Measurements from ENCODE around the gene SMIM1. TPM values are rescaled to one million over a fixed set of nuclear protein-coding genes. Genes with fewer than 3 reads are reported as not detected.
A peak's percentile ranks its signal among the peaks of the same experiment; 100 is the strongest.

Gene SMIM1
- total RNA-seq, 3 donors from 2014 or later (not counting 1 experiment from before 2014, with no cell fraction given), result 0.78 to 2.6 (median 1.6) TPM

DNA sequence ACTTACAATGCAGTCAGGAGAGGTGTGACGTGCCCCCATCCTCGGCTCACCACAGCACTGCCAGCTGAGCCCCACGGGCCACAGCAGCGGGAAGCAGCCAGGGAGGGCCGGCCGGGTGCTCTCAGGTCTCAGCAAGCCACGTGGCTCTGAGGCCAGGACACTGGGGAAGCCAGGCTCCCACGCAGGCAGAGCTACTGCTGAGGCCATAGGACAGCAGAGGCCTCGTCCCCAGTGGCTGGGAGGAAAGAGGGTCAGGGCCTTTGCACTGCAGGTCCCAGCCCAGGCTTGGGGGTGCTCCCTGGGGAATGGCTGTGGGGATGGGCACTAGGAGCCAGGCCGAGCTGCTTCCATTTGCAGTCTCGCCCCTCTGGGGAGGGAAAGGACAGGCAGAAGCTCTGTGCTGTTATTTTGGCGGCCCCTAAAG lies 18.0 kb downstream of the SMIM1 start:
- no peak for ATAC-seq
- H3K4me1 Mint-ChIP-seq, result peaks cover 10 to 45% of the 10 kb centered on the region in 2 donors
- peaks cover 54% of the 10 kb centered on the region for H3K4me1 ChIP-seq (ENCODE audit: control insufficient read depth, insufficient read depth, low read length)
- DNase-seq, result no peak
- H3K4me3 Mint-ChIP-seq, result no peak overlapping the region
- H3K27ac ChIP-seq (ENCODE audit: low read length), result no peak overlapping the region
- TF ChIP-seq, protein P1, sequence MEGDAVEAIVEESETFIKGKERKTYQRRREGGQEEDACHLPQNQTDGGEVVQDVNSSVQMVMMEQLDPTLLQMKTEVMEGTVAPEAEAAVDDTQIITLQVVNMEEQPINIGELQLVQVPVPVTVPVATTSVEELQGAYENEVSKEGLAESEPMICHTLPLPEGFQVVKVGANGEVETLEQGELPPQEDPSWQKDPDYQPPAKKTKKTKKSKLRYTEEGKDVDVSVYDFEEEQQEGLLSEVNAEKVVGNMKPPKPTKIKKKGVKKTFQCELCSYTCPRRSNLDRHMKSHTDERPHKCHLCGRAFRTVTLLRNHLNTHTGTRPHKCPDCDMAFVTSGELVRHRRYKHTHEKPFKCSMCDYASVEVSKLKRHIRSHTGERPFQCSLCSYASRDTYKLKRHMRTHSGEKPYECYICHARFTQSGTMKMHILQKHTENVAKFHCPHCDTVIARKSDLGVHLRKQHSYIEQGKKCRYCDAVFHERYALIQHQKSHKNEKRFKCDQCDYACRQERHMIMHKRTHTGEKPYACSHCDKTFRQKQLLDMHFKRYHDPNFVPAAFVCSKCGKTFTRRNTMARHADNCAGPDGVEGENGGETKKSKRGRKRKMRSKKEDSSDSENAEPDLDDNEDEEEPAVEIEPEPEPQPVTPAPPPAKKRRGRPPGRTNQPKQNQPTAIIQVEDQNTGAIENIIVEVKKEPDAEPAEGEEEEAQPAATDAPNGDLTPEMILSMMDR (IDR thresholded peaks at IDR 0.05), result no peak
- no peaks in the 10 kb centered on the region for H3K27me3 ChIP-seq (ENCODE audit: control insufficient read depth, insufficient read depth, low read length)
- no peak overlapping the region for H3K27ac Mint-ChIP-seq
- no peaks in the 10 kb centered on the region for H3K9me3 Mint-ChIP-seq
- no peaks in the 10 kb centered on the region for H3K36me3 Mint-ChIP-seq
- H3K36me3 ChIP-seq (ENCODE audit: control insufficient read depth, insufficient read depth, low read length), result peaks cover 22% of the 10 kb centered on the region
- H3K4me3 ChIP-seq (ENCODE audit: low read length), result no peak overlapping the region
- H3K27me3 Mint-ChIP-seq (ENCODE audit: low read depth in 2 of 2), result no peaks in the 10 kb centered on the region
- 94% methylated on average over 12 of the region's 12 CpGs for WGBS (ENCODE audit: insufficient coverage)
- intact Hi-C loops (cut with micrococcal nuclease), result no loop called here
- H3K9me3 ChIP-seq (ENCODE audit: control insufficient read depth, insufficient read depth, low read length), result no peaks in the 10 kb centered on the region

DNA sequence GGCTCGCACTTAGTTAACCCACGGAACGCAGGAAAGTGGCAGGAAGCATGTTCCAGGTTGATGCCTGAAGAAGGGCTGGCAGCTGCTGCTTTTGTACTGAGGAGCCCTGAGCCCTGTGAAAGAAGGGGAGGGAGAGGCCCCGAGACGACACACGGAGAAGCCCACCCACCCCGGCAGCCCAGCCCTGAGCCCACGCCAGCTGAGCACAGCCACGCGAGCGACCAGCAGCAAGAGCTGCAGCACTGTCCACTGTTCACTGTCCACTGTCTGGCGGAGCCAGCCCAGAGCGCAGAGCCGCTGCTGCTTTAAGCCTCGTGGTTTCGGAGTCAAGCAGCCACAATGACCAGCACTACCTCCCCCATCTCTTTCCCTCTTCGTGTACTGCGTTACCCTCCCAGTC lies 18.4 kb downstream of the SMIM1 start:
- no peak overlapping the region for H3K27ac ChIP-seq (ENCODE audit: low read length)
- Mint-ChIP-seq H3K4me1 (peaks cover 11 to 46% of the 10 kb centered on the region in 2 donors), H3K27ac (no peak overlapping the region), H3K27me3 (ENCODE audit: low read depth in 2 of 2) (no peaks in the 10 kb centered on the region), H3K4me3 (no peak overlapping the region), H3K36me3 (no peaks in the 10 kb centered on the region), H3K9me3 (no peaks in the 10 kb centered on the region)
- ATAC-seq, result no peak
- no peak overlapping the region for H3K4me3 ChIP-seq (ENCODE audit: low read length)
- no peaks in the 10 kb centered on the region for H3K27me3 ChIP-seq (ENCODE audit: control insufficient read depth, insufficient read depth, low read length)
- no peak for DNase-seq
- 95% methylated on average over 18 of the region's 18 CpGs for WGBS (ENCODE audit: insufficient coverage)
- H3K9me3 ChIP-seq (ENCODE audit: control insufficient read depth, insufficient read depth, low read length), result no peaks in the 10 kb centered on the region
- H3K4me1 ChIP-seq (ENCODE audit: control insufficient read depth, insufficient read depth, low read length), result peaks cover 57% of the 10 kb centered on the region
- TF ChIP-seq, protein P1 (IDR thresholded peaks at IDR 0.05), result no peak
- intact Hi-C loops (cut with micrococcal nuclease), result no loop called here
- H3K36me3 ChIP-seq (ENCODE audit: control insufficient read depth, insufficient read depth, low read length), result peaks cover 19% of the 10 kb centered on the region

DNA sequence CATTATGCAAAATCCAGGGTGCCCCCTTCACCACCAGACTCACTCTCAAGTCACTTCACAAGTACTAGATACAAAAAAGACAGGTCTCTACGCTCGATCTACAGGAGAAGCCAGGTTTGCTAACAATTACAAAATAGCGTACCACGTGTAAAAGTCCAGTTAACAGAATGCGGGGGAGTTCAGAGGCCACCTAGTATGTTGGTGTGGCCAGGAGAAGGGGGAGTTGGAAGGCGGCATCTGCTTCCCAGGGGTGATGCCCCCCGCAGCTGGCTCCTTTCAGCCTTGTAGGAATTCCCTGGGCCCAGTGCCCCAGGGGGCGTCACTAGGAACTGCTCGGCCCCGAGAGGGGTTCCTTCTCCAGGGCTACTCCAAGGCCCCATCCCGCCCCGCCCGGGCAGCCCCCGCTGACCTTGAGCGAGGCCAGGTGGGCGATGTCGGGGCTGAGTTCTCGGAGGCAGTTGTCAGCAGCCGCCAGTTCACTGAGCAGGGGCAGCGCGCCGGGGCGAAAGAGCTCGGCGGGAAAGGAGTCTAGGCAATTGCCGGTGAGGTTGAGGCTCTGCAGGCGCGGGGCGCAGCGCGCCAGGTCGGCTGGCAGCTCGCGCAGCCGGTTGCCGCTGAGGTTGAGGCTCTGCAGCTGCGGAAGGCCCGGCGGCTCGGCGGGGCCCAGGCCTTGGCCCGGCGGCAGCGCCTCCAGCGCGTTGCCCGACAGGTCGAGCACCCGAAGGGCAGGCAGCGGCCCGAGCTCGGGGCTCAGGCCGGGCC lies 23.1 kb downstream of the SMIM1 start:
- peaks cover 14 to 34% of the 10 kb centered on the region in 2 donors for H3K4me1 Mint-ChIP-seq
- Histone ChIP-seq H3K27me3 (ENCODE audit: control insufficient read depth, insufficient read depth, low read length) (no peaks in the 10 kb centered on the region), H3K27ac (ENCODE audit: low read length) (no peak overlapping the region), H3K36me3 (ENCODE audit: control insufficient read depth, insufficient read depth, low read length) (peaks cover 8% of the 10 kb centered on the region), H3K4me1 (ENCODE audit: control insufficient read depth, insufficient read depth, low read length) (peaks cover 33% of the 10 kb centered on the region), H3K9me3 (ENCODE audit: control insufficient read depth, insufficient read depth, low read length) (no peaks in the 10 kb centered on the region), H3K4me3 (ENCODE audit: low read length) (peak overlapping the region; percentile 44)
- TF ChIP-seq, protein P1 (IDR thresholded peaks at IDR 0.05), result no peak
- H3K9me3 Mint-ChIP-seq, result no peaks in the 10 kb centered on the region
- no peaks in the 10 kb centered on the region for H3K36me3 Mint-ChIP-seq
- 8% methylated on average over 53 of the region's 53 CpGs for whole genome bisulfite sequencing (ENCODE audit: insufficient coverage)
- peak in 1 of 3 donors; percentile 14 for ATAC-seq
- peaks cover 0 to 2% of the 10 kb centered on the region in 2 donors for H3K27me3 Mint-ChIP-seq (ENCODE audit: low read depth in 2 of 2)
- intact Hi-C loops (cut with micrococcal nuclease), result loop anchor here (1.0 kb wide), 2 partner anchors 62 to 105 kb away; partner anchors contain the start of genes C1orf174, CEP104 and DFFB
- H3K4me3 Mint-ChIP-seq, result peak overlapping the region; percentile 86
- no peak for DNase-seq
- peak overlapping the region; percentile 48 to 85 for H3K27ac Mint-ChIP-seq

Data from natural killer cell (primary cell).